ENCODE measurements around the gene ARRB2. TPM values are rescaled to one million over a fixed set of nuclear protein-coding genes. Genes with fewer than 3 reads are reported as not detected.
A peak's percentile ranks its signal among the peaks of the same experiment; 100 is the strongest.

The ARRB2 gene
- total and polyA plus RNA-seq, 2 of the 4 experiments (the other 2 are of a cell fraction) = 3.9 to 10.6 TPM

DNA sequence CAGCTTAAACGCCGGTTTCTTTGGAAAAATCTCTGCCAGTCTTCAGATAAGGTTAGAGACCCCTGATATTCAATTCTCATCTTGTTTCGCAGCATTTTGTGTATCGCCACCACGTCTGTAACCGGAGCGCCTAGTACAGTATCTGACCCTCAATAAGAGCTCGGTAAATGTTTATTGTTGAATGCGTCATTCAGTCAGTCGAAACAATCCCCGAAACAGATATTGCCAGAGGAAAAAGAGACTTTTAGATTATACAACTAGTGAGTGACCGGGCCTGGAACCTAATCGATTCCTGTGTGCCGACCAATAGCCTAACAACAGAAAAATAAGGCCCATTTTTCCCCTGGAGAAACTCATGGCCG lies 7.1 kb upstream of the ARRB2 start:
- no peaks in the 10 kb centered on the region for H3K27me3 ChIP-seq (ENCODE audit: control insufficient read depth, insufficient read depth, low read length)
- H2BK15ac ChIP-seq (ENCODE audit: low read depth, low read length) = no peak overlapping the region
- peak overlapping the region; percentile 28 for H3K23ac ChIP-seq (ENCODE audit: low read depth, low read length)
- H2BK20ac ChIP-seq (ENCODE audit: low read depth, low read length) = no peak overlapping the region
- ChIA-PET POLR2A (ENCODE audit: unreplicated experiment) (no interaction called here), CTCF (no interaction called here)
- H3K4me1 ChIP-seq (ENCODE audit: control insufficient read depth, insufficient read depth, low read length) = peaks cover 6% of the 10 kb centered on the region; the same call in 1 of the 2 replicates
- ATAC-seq (ENCODE audit: low read depth) (no peak), DNase-seq (peak; percentile 5)
- peak overlapping the region; percentile 74 for H3K9ac ChIP-seq (ENCODE audit: low read depth, low read length)
- TF ChIP-seq, protein P1, sequence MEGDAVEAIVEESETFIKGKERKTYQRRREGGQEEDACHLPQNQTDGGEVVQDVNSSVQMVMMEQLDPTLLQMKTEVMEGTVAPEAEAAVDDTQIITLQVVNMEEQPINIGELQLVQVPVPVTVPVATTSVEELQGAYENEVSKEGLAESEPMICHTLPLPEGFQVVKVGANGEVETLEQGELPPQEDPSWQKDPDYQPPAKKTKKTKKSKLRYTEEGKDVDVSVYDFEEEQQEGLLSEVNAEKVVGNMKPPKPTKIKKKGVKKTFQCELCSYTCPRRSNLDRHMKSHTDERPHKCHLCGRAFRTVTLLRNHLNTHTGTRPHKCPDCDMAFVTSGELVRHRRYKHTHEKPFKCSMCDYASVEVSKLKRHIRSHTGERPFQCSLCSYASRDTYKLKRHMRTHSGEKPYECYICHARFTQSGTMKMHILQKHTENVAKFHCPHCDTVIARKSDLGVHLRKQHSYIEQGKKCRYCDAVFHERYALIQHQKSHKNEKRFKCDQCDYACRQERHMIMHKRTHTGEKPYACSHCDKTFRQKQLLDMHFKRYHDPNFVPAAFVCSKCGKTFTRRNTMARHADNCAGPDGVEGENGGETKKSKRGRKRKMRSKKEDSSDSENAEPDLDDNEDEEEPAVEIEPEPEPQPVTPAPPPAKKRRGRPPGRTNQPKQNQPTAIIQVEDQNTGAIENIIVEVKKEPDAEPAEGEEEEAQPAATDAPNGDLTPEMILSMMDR (conservative IDR thresholded peaks at IDR 0.05; ENCODE audit: low read depth, low read length) = no peak
- TF ChIP-seq, protein P2, sequence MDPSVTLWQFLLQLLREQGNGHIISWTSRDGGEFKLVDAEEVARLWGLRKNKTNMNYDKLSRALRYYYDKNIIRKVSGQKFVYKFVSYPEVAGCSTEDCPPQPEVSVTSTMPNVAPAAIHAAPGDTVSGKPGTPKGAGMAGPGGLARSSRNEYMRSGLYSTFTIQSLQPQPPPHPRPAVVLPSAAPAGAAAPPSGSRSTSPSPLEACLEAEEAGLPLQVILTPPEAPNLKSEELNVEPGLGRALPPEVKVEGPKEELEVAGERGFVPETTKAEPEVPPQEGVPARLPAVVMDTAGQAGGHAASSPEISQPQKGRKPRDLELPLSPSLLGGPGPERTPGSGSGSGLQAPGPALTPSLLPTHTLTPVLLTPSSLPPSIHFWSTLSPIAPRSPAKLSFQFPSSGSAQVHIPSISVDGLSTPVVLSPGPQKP (IDR thresholded peaks at IDR 0.05; ENCODE audit: borderline replicate concordance, low read depth, low read length) = no peak
- no peak for TF ChIP-seq MAZ (IDR thresholded peaks at IDR 0.05; ENCODE audit: borderline replicate concordance, low read depth, low read length)
- TF ChIP-seq FOS (IDR thresholded peaks at IDR 0.05; ENCODE audit: low read depth, low read length) = no peak
- TF ChIP-seq NFE2L2 (IDR thresholded peaks at IDR 0.05; ENCODE audit: low read depth, low read length) = no peak
- TF ChIP-seq RAD21 (IDR thresholded peaks at IDR 0.05; ENCODE audit: low read length) = no peak
- no peak for TF ChIP-seq SMC3 (IDR thresholded peaks at IDR 0.05; ENCODE audit: low read depth, low read length)
- TF ChIP-seq RFX5 (IDR thresholded peaks at IDR 0.05; ENCODE audit: low read depth, low read length) = no peak
- no peak for TF ChIP-seq MAFK (IDR thresholded peaks at IDR 0.05; ENCODE audit: low read depth, low read length)
- no peak for TF ChIP-seq BHLHE40 (IDR thresholded peaks at IDR 0.05; ENCODE audit: low read depth, low read length)
- no peak for TF ChIP-seq CHD1 (IDR thresholded peaks at IDR 0.05; ENCODE audit: low read depth, low read length)
- TF ChIP-seq MXI1 (IDR thresholded peaks at IDR 0.05; ENCODE audit: borderline replicate concordance, low read depth, low read length) = no peak
- H3K18ac ChIP-seq (ENCODE audit: low read depth, low read length) = no peak overlapping the region
- H2AFZ ChIP-seq (replicated peaks; ENCODE audit: low read length, poor library complexity) = peak overlapping the region; percentile 94
- no TSS peak for BruUV-seq (replicated peaks)
- H3K4me2 ChIP-seq (ENCODE audit: low read depth, low read length) = peak overlapping the region; percentile 98
- H2AK9ac ChIP-seq (replicated peaks; ENCODE audit: low read depth, low read length, poor library complexity) = peak overlapping the region; percentile 66
- peak overlapping the region; percentile 54 to 94; a peak in 2 of 4 replicates for H4K8ac ChIP-seq (ENCODE audit: low read depth in 2 of 2, low read length in 2 of 2)
- H3K27ac ChIP-seq (ENCODE audit: insufficient read depth, low read length) = peak overlapping the region; percentile 61; the same call in 1 of the 2 replicates
- peak overlapping the region; percentile 94 for H3K4me3 ChIP-seq (ENCODE audit: insufficient read depth, low read depth, low read length)
- in situ Hi-C loops (cut with MboI; ENCODE audit: low sequenced_read_pairs) (no loop called here), intact Hi-C loops (cut with micrococcal nuclease) (loop anchor here (5.0 kb wide), 1 partner anchor 136 kb away; no protein-coding TSS in a partner anchor), dilution Hi-C loops (cut with HindIII; ENCODE audit: low sequenced_read_pairs, unreplicated experiment) (no loop called here)
- H2BK5ac ChIP-seq (ENCODE audit: low read depth, low read length, poor library complexity, severe bottlenecking) = no peak overlapping the region
- peak overlapping the region; percentile 65 for H4K5ac ChIP-seq (ENCODE audit: low read depth, low read length)
- H2BK120ac ChIP-seq (ENCODE audit: low read depth, low read length) = no peak overlapping the region
- H3K79me1 ChIP-seq (ENCODE audit: low read depth in 1 of 2, low read length in 2 of 2) = peaks cover 15 to 47% of the 10 kb centered on the region in 2 experiments
- H3K56ac ChIP-seq (ENCODE audit: extremely low read depth, insufficient read depth, low read length) = no peak overlapping the region
- H3K9me1 ChIP-seq (ENCODE audit: insufficient read depth, low read length) = peaks cover 12% of the 10 kb centered on the region
- H3K14ac ChIP-seq (replicated peaks; ENCODE audit: low read depth, low read length) = peak overlapping the region; percentile 80; the same call in 1 of the 2 replicates
- peak overlapping the region; percentile 82 for H3K4ac ChIP-seq (ENCODE audit: low read depth, low read length)
- 3% methylated on average over 5 of the region's 15 CpGs; no CpG with 5 or more reads in 1 of the 2 experiments for WGBS, 2 experiments (ENCODE audit: extremely low coverage in 2 of 2, insufficient read length in 1 of 2)
- peak overlapping the region; percentile 44; the same call in 1 of the 2 replicates for H4K91ac ChIP-seq (ENCODE audit: insufficient read depth, low read depth, low read length)
- H2AK5ac ChIP-seq (ENCODE audit: low read depth, low read length) = peak overlapping the region; percentile 75; the same call in 1 of the 2 replicates
- H3K36me3 ChIP-seq (ENCODE audit: control insufficient read depth, insufficient read depth, low read length) = no peaks in the 10 kb centered on the region
- H3K9me3 ChIP-seq (ENCODE audit: control insufficient read depth, insufficient read depth, low read length) = no peaks in the 10 kb centered on the region
- no peaks in the 10 kb centered on the region for H4K20me1 ChIP-seq (ENCODE audit: insufficient read depth, low read length)
